ENCODE measurements around the gene BABAM2.
A peak's percentile ranks its signal among the peaks of the same experiment; 100 is the strongest.
"Not testable (repeated sequence)": the region's sequence is repeated elsewhere in the genome, so short reads cannot be mapped to it uniquely, and the experiment has no call there.

BABAM2 gene

DNA sequence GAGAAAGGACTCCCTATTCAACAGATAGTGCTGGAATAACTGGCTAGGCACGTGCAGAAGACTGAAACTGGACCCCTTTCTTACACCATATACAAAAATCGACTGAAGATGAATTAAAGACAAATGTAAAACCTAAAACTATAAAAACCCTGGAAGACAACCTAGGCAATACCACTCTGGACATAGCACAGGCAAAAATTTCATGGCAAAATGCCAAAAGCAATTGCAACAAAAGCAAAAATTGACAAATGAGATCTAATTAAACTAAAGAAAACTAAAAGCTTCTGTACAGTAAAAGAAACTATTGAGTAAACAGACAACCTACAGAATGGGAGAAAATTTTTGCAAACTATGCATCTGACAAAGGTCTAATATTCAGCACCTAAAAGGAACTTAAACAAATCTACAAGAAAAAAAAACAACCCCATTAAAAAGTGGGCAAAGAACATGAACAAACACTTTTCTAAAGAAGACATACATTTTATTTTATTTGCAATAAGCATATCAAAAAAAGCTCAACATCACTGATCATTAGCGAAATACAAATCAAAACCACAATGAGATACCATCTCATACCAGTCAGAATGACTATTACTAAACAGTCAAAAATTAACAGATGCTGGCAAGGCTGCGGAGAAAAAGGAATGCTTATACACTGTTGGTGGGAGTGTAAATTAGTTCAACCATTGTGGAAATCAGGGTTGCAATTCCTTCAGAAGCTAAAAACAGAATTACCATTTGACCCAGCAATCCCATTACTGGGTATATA, 8.5 kb upstream of the BABAM2 start:
- not testable (repeated sequence) for DNase-seq

DNA sequence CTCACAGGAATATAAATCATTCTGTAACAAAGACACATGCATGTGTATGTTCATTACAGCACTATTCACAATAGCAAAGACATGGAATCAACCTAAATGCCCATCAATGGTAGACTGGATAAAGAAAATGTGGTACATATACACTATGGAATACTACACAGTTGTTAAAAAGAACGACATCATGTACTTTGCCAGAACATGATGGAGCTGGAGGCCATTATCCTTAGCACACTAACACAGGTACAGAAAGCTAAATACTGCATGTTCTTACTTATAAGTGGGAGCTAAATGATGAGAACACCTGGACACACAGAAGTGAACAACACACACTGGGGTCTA, 8.0 kb upstream of the BABAM2 start:
- not testable (repeated sequence) for DNase-seq

DNA sequence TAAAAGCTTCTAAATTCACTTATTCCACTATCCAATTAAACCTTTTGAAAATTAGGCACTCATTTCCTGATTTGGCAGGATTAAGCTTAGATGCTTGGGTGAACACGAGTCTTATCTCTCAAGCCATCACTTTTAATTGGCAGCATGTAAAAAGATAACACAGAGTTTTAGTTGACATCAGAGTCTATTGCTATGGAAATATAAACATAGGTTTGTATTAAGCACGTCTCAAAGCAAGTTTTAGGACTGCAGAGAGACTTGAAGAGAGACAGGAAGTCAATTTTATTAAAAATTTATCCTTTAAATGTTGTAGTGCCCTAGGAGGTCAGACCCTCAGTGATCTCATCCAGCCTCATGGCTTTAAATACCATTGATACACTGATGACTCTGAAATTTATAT, 5.9 kb upstream of the BABAM2 start:
- DNase-seq, result no peak

DNA sequence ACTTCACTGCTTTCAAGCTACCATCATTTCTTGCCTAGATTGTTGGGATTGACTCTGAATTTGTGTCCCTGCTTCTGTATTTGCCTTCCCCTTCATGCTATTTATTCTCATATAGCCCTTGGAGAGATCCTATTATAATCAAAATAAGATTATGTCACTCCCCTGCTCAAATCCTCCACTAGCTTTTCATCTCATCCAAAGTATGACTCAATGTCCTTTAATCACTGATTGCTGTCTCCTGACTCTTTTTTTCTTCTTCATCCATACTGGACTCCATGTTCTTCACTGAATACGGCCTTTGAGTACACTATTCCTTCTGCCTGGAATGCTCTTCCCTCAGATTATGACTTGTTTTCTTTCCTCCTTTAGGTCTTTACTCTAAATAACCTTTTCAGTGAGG, 5.3 kb upstream of the BABAM2 start:
- no peak for DNase-seq

DNA sequence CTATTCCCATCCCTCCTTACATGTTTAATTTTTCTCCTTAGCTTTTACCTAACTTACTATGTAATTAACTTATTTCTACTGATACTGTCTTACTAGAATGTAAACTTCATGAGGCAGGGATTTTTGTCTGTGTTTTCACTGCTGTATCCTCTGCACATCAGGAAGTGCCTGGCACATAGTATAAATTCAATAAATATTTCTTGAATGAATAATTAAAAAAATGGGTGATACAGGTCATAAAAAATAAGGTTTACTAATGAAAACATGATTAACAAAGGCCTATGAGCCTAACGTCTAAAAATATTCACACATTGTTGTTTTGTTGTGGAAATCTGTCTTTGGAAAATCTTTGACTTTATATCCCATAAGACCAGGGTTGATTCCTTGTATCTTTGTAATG, 4.9 kb upstream of the BABAM2 start:
- DNase-seq, result no peak

DNA sequence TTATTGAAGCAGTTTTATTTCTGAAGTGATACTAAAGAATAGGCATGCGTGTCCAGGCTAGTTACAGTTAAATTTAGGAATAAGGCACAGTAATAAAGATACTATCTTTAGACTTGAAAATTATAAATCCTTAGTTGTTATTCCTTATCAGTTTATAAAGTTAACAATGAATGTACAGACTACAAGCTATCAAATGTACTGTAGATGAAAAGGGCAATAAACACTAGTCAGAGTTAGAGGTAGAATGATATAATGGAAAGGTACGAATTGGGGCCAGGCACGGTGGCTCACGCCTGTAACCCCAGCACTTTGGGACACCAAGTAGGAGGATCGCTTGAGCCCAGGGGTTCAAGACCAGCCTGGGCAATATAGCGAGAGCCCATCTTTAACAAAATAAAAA, 4.2 kb upstream of the BABAM2 start:
- DNase-seq, result no peak

DNA sequence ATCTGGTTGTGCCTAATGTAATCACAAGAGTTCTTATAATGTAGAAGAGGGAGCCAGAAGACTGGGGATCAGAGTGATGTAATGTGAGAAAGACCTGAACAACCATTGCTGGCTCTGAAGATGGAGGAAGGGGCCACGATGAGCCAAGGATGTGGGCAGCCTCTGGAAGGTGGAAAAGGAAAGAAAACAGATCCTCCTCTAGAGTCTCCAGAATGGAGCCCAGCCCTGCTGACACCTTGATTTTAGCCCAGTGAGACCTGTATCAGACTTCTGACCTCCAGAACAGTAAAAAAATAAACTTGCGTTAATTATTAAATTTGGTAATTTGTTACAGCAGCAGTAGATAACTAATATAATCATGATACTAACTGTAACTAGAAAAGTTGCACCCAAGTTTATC, 3.4 kb upstream of the BABAM2 start:
- no peak for DNase-seq

DNA sequence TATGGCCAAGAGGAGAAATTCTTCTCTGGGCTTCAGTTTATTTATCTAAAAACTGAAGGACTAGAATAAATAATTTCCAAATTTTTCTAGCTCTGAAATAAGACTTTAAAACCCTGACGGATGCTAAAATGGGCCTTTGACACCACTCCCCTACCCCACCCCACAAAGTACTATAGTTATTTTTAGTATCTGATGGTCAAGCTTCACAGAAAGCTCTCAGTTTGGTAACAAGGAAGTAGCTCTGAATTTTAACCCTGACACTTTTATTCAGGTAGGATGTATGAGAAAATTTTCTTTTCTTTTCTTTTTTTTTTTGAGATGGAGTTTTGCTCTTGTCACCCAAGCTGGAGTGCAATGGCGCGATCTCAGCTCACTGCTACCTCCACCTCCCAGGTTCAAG, 2.7 kb upstream of the BABAM2 start:
- DNase-seq, result no peak

DNA sequence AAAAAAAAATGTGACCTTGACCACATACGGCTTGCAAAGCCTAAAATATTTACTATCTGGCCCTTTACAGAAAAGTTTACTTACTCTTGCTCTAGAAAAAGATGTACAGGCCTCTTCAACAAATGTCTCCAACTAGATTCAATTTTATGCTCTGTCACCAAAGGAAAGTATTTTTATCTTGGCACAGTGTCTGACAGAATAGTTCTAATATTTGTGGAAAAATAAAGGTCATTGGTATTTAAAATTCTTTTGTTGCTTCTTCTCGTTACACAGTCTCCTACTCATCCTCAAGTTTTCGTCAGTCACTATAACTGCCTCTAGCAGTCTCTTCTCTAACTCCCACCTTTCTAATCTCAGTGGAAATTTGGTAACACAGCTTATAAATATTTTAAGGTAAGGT, 1.7 kb upstream of the BABAM2 start:
- no peak for DNase-seq

DNA sequence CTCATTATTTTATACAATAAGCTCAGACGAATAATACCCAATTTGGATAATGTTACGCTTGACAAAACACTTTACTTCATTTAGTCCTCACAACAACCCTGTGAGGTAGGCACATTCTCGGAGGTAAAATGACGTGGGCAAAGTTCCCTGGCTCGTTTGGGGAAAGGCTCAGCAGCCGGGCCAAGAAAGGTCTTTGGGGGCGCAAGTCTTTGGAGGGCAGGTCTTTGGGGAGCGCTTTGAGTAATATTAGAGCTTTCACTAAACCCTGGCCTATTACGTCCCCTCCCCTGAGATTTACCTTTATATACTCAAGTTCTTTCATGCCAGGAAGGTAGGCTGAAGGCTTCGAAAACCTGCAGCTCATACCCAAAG, 769 bp upstream of the BABAM2 start:
- DNase-seq, result no peak

DNA sequence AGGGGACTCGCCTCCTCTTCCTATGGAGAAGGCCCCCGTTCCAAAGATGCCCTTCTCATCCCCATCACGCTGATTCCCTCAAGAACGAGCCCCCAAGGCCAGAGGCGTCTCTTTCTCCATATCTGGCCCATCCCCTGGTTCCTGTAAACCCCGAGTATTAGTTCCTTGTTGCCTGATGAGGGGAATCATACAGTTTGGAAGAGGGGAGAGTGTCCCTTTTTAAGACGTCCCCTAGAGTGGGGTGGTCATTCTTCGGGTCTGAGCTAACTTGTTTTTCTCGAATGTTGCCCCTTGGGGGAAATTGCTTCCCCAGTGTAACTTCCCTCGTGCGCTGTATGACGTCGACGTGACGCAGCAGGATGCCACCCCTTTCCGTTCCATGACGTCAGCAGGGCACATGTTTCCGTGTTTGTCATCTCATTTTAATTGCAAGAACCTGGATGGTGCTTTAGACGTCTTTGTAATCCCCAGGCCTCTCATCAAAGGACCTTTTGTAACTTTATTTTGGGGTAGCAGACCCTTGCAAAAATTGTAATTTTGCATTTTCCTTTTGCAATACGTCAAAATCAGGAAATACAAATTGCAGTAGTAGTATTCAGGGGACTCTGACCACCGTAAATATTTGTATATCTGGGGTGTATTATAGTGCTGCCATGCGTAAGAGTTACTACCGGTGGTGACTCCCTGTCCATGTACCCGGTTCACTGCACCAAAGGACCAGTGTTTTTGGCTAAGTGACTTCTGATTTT, 569 bp downstream of the BABAM2 start:
- DNase-seq, result peak; percentile 73 to 91

DNA sequence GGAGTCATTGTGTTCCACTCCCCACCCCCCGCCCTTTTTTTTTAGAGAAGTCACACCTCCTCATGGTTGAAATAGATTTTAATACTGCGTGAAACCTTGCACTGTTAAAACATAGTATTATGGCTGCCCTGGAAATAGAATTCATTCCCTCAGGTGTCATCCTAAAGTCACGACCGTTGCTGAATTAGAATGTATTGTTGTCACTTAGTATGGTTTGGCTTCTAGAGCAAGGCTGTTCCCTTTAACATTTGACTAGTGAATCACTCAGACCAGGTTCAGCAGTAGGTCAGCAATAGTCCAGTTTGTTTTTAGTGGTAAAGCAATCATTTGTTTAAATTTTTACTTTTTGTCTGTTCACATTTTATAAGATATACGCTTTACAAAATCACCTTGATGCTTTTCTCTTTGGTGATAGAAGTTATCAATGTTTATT, 1.2 kb downstream of the BABAM2 start:
- DNase-seq, result no peak

DNA sequence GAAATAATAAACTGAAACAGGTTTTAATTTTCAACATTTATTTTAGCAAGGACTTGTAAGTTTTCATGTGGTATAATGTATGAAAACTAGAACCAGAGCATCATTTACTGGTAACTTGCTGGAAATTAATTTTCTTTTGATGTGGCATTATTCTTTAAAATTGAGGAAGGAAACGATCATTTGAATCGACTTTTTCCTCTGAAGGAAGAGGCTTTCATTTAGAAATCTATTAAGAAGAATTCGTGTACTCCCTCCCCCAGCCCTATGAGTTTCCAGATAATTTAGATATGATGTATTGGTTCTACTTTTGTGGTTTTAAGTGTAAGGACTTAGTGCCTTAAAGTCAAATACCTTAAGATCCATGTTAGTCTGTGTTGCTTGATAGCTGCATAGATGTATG, 2.5 kb downstream of the BABAM2 start:
- no peak for DNase-seq

DNA sequence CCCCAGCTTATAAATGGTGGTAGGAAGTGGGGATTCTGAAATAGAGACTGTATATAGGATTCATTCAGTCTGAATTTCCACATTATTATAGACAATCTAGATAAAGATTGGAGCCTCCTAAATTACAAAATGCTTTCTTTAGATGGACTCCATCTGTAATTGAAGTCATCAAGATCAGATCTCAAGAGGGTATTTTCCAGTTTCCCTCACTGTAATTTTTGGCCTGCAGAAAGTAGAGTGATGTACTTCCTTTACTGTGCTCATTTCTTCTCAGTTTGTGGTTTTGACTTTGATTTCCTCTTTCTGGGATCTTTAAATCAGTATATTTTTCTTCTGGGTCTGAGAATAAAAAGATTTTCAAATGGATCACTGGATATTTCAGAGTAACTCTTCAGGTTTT, 7.2 kb downstream of the BABAM2 start:
- peak in 1 of 2 donors; percentile 62 for DNase-seq

DNA sequence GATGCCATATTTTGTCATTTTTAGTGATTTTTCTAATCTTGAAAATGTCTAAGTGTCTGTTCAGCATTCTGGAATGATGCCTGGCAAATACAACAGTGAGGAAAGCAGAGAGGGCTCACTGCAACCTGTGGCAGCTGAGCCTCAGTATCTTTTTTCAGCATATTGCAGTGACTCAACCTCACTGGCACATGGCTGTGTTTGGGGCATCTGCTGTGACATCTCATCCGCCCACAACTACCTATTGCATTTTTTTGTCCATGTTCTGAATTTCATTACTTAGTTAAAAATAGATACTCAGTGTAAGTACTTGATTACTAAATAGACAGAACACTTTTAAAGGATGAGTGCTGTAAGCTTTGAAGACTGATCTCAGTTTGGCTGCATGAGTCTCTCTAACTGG, 10.7 kb downstream of the BABAM2 start:
- DNase-seq, result no peak

DNA sequence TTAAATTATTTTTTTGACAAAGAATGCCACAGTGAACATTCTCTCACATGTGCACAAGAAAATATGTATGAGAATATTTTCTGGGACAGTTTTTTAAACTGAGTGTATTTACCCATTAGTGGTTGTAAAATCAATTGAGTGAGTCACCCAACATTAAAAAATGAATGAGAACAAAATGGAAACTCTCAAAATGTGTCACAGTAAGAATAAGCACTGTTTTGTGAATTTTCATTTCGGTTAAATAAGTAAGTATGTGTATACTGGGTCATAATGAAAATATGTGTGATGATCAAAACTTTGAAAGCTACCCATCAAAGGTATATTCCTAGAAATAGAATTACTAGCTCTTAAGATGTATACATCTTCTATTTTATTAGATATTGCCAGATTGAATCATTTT, 11.6 kb downstream of the BABAM2 start:
- DNase-seq, result no peak

DNA sequence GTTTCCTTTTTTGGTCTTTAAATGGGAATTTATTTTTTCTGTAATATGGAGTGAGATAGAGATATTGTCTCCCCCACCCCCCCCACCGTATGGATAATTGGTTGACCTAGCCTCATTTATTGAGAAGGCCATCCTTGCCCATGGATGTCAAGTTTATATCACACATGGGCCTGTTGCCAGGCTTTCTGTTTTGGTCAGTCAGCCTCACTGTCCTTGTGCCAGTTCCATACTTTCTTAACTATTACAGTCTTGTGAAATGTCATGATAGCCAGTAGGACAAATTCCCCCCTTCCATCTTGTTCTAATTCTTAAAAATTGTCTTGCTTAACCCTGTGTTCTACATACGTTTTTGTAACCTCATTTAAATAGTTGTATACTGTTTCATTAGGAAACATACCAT, 12.5 kb downstream of the BABAM2 start:
- DNase-seq, result no peak

DNA sequence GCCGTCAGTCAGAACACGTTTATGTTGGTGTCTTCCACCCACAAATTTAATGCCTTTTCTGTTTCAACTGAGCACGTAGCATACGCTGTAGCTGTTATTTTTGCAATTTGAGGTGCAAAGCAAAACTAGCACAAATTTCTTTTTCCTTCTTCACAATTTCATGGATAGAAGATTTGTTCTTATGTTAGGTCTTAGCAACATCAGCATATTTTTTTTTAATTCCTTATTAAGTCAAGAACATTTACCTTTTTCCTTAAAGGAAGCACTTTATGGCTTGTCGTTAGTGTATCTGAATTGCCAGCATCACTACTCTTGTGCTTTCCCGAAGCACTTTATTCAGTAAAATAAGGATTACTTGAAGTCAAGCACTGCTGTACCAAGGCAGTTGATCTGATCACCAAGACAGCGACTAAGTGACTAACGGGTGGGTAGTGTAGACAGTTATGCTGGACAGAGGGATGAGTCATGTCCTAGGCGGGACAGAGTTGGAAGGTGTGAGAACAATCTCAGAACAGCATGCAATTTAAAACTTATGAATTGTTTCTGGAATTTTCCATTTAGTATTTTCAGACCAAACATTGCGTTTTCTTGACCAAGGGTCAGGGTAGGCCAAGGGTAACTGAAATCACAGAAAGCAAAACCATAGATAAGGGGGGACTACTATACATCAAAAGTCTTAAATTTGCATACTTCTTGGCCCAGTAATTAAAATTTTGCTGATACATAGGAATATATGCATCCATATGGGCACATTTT, 13.3 kb downstream of the BABAM2 start:
- DNase-seq, result no peak

DNA sequence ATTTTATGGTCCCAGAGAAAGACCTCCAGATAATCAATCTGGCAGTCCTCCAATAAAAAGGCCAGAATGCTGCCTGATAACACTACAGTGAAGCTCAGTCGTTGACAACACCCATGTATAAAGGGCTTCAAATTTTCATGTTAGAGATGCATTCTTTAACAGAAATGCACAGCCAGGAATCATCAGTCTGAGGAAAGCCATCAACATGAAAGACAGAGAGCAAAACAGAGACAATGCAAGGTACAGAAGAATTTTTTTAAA, 13.8 kb downstream of the BABAM2 start:
- no peak for DNase-seq

DNA sequence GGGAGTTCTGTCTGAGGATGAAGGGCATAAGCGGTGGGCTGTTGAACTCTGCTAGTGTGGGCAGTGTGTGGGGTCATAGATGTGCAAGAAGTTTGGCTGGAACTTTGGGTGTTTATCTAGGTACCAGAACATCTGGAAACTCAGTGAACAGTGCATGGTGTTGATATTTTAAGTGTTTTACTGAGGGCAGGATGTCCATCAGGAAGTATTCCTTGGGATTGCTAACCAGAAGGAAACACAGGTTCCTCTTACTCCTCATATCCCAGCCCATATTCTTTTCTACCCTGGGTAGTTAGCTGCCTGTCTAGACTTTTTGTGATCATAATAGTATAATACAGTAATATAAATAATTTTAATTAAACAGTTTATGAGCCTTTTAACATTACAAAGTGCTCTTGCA, 15.5 kb downstream of the BABAM2 start:
- no peak for DNase-seq

DNA sequence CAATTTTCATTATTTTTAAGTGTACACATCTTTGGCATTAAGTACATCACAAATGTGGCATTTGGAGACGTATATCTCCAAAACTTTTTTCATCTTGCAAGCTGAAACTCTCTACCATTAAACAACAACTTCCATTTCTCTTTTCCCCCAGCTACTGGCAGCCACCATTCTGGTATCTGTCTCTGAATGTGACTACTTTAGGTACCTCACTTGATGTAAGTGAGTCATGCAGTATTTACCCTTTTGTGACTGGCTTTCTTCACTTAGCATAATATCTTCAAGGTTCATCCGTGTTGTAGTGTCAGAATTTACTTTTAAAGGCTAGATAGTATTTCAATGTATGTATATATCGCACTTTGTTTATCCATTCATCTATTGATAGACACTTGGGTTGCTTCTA, 17.0 kb downstream of the BABAM2 start:
- DNase-seq, result no peak

DNA sequence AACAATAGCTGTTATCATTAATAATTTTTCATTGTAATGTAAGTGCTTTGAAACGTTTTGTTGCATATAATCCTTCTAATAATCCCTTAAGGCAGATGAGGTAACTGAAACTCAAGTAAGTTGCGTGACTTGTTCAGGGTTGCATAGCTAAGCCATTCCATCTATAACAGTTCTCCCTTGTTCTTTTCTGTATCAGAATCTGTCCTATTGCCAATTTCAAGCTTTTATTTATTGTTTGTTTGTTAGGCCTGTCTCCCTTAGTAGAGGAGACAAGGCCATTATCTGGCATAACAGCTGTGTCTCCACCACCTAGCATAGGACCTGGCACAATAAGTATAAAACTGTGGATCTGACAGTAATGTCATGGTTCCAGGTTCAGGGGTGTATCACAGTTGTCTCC, 19.4 kb downstream of the BABAM2 start:
- DNase-seq, result no peak

DNA sequence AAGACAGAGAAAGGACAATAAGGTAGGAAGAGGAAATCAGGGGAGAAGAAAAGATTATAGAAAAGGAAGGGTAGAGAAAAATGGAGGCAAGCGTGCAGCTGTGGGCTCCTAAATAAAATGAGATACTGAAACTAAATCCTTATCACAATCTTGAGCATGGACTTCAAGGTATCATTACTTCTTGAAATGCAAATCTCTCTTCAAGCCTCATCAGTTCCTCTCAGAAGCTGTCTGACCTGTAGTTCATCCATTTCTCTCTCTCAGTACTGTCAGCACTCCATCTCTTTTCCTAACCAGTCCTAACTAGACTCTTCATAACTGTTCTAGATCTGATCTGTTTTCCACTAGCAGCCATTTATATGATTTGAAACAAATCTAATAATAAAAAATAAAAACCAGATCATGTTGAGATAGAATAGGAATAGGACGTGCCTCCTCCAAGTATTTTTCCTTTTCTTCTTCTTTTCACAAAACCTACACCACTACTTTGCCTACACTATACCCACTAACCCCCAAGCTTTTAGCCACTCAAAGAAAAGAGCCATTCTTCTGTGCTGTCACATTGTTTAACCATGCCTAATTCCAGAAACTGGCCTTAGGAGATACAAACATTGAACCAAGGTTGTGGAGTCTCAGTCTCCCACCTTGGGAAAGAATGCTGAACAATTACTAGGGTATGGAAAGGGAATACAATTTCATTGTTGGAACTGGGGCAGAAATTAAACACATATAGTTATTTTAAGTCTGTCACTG, 21.1 kb downstream of the BABAM2 start:
- no peak for DNase-seq

DNA sequence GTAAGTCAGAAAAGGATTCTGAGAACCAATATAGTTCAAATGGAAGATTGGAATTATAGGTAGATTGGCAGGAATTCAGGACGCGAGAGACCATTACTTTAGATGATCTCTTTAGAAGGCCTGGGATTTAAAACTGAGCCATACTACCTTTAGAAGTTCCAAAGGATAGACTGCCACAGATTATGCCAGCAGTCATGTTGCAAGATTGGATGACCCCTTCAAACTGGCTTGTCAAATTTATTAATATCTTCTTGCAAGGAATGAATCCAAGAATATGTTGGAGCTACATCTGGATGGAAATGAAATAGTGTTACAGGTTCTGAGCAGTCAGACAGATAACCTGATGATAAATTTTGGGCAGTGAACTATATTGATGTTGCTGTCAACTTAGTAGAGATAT, 22.0 kb downstream of the BABAM2 start:
- DNase-seq, result no peak

Data from bone marrow (tissue), 2 donors.